ENCODE measurements around the gene TTC27.
"Not testable (repeated sequence)": the region's sequence is repeated elsewhere in the genome, so short reads cannot be mapped to it uniquely, and the experiment has no call there.

TTC27 gene

DNA sequence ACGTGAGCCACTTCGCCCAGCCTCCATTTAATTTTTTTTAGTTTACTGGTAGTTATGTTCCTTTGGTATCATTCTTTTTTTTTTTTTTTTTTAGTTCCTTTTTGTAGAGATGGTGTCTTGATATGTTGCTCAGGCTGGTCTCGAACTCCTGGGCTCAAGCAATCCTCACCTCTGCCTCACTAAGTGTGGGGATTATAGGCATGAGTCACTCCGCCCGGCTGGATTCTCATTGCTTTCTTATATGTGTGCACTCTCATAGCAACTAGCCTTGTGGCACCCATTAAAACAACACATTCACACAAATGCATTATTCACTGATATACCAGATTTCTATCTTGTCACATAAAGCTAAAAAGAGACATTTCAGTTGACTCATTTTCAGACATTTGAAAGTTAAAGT, 4.2 kb downstream of the TTC27 start:
- DNase-seq (ENCODE audit: low read depth in 1 of 2, low spot score in 1 of 2), result no peak
- no peak for TF ChIP-seq JUND (IDR thresholded peaks at IDR 0.05; ENCODE audit: low read depth)

DNA sequence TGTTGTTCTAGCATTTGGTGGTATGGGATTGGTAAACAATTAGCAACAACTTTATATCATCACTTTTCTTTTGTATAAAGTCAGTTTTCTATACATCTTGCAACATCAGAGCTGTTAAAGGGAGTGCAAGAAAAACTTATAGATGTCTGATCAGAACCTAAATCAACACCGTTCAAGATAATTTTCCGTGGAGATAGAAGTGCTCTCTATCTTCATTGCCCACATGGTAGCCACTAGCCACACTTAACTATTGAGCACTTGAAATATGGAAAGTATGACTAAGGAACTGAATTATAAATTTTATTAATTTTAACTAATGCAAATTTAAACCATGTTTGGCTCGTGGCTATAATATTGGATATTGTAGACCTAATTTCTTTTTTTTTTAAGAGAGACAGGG, 5.2 kb downstream of the TTC27 start:
- TF ChIP-seq JUND (IDR thresholded peaks at IDR 0.05; ENCODE audit: low read depth), result no peak
- in situ Hi-C loops (cut with HindIII; ENCODE audit: low pct_unique_long_range_greater_than_20kb, low sequenced_read_pairs), result no loop called here
- DNase-seq (ENCODE audit: low read depth in 1 of 2, low spot score in 1 of 2), result no peak

More for the DNA sequence above, 4.2 kb downstream of the TTC27 start:
- in situ Hi-C loops (cut with HindIII; ENCODE audit: low pct_unique_long_range_greater_than_20kb, low sequenced_read_pairs), result no loop called here

DNA sequence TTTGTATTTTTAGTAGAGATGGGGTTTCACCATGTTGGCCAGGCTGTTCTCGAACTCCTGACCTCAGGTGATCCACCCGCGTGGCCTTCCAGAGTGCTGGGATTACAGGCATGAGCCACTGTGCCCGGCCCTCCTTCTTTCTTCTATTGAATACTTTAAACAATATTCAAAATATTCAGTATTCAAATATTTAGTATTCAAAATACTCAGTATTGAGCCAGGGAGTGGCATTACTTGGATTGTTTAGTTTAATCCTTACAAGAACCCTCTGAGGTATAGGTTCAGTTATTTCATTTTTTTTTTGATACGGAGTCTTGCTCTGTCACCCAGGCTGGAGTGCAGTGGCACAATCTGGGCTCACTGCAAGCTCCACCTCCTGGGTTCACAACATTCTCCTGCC, 10.7 kb downstream of the TTC27 start:
- in situ Hi-C loops (cut with HindIII; ENCODE audit: low pct_unique_long_range_greater_than_20kb, low sequenced_read_pairs); DNase-seq (ENCODE audit: low read depth in 1 of 2, low spot score in 1 of 2): not testable (repeated sequence)

DNA sequence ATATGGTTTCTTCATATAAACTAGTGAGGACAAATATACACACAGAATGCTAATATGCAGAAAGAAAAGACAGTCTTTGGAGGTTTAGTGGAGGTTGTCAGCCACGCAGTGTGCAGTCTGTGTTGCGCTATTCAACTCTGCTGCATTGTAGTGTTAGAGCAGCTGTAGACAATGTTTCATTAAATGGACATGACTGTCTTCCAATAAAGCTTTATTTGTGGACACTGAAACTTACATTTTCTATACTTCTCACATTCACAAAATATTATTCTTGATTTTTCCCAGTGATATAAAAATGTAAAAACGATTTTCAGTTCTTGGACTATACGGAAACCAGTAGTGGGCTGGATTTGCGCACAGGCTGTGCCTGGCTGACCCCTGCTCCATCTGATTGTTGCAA, 13.3 kb downstream of the TTC27 start:
- TF ChIP-seq JUND (IDR thresholded peaks at IDR 0.05; ENCODE audit: low read depth), result no peak
- in situ Hi-C loops (cut with HindIII; ENCODE audit: low pct_unique_long_range_greater_than_20kb, low sequenced_read_pairs), result no loop called here
- DNase-seq (ENCODE audit: low read depth in 1 of 2, low spot score in 1 of 2), result no peak

DNA sequence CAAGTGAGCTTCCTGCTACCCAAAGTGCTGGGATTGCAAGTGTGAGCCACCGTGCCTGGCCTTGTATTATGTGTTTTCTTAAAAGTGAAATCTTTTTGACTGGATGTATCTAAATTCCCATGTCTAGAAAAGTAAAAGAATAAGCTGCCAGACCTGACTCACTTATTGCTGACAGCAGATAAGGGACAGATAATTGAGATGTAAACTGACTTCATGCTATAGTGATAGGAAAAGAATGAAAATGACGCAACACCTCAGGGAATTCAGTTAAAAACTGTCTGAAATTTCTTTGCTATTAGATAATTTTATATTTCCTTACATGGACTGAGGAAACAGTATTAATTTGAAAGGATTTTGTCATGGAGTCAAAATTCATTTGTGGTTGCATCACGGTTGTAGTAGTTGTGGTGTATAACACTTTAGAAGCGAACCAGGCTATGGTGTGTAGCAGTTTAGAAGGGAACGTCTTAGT, 19.4 kb downstream of the TTC27 start:
- no peak for DNase-seq (ENCODE audit: low read depth in 1 of 2, low spot score in 1 of 2)
- in situ Hi-C loops (cut with HindIII; ENCODE audit: low pct_unique_long_range_greater_than_20kb, low sequenced_read_pairs), result no loop called here

DNA sequence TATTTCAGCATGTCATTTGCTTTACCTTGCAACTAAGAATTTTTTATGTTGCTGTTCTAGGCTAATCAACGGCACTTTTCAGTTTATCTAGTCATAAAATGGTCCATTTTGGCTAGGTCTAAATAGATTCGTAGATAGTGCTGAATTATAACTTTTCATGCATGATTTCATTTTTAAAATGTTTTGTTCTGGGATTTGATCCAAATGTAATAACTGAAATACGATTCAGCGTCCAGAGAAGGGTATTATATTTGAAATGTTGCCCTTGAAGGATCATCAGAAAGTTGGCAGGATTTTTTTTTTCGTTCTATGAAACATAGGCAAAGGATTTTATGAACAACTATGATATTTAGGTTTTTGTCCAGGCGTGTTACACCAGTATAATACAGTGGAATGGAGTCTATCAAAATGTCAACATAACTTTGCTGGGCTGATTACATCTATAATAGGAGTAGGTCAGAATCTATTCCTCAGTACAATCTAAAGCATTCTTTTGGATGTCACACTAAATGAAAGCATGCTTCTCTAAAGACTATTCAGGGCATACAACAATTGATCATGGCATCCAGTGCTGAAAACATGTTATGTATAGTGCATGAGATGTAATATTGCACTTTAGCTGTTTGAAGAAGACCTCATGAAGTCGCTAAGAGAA, 24.8 kb downstream of the TTC27 start:
- in situ Hi-C loops (cut with HindIII; ENCODE audit: low pct_unique_long_range_greater_than_20kb, low sequenced_read_pairs), result no loop called here
- TF ChIP-seq JUND (IDR thresholded peaks at IDR 0.05; ENCODE audit: low read depth), result no peak
- no peak for DNase-seq (ENCODE audit: low read depth in 1 of 2, low spot score in 1 of 2)

More for the DNA sequence above, 19.4 kb downstream of the TTC27 start:
- no peak for TF ChIP-seq JUND (IDR thresholded peaks at IDR 0.05; ENCODE audit: low read depth)

DNA sequence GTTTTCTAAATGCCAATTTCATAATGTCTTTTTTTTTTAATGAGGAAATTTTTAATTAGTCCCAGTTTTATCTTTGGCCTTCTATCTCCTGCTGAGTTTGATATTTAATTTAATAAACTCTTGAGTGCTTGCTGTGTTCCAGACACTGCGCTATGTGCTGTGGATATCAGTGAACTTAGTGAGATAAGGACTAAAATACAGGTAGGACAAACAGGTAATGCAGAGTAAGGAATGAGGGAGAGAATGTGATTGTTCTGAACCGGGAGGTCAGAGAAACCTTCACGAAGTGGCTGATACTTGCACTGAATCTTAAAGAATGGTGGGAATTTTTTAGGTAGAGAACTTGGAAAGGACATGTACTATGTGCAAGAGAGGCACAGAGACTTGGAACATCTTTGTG, 28.2 kb downstream of the TTC27 start:
- DNase-seq (ENCODE audit: low read depth in 1 of 2, low spot score in 1 of 2), result no peak
- in situ Hi-C loops (cut with HindIII; ENCODE audit: low pct_unique_long_range_greater_than_20kb, low sequenced_read_pairs), result no loop called here
- TF ChIP-seq JUND (IDR thresholded peaks at IDR 0.05; ENCODE audit: low read depth), result no peak

DNA sequence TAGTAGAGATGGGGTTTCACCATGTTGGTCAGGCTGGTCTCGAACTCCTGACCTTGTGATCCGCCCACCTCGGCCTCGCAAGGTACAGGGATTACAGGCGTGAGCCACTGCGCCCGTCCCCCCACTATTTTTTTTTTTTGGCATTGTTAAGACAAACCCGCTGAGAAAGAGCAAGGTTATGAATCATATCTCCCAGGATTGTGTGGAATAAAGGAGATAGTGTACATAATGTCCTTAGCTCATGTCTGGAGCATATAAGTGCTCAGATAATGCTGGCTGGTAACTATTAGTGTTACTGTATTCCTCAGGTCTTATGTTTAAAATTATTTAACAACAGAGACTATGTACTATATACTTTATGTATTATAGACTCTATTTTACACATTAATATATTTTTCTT, 36.0 kb downstream of the TTC27 start:
- in situ Hi-C loops (cut with HindIII; ENCODE audit: low pct_unique_long_range_greater_than_20kb, low sequenced_read_pairs), result no loop called here
- no peak for TF ChIP-seq JUND (IDR thresholded peaks at IDR 0.05; ENCODE audit: low read depth)
- DNase-seq (ENCODE audit: low read depth in 1 of 2, low spot score in 1 of 2), result no peak

DNA sequence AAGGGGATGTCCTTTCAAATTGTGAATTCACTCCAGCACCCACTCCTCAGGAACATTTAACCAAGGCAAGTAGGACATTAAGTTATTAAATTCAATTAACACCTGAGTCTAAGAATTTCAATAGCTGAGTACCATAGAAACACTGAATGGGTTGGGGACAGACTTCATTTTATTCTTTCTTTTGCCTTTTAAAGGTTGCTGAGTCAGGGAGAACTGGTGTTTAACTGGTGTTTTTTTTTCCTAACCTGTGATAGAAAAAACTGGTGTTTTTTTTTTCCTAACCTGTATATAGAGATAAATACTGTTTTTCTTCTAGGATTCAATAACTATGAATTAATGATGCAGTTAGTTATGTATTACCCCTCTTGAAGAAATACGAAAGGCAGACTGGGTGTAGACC, 38.9 kb downstream of the TTC27 start:
- in situ Hi-C loops (cut with HindIII; ENCODE audit: low pct_unique_long_range_greater_than_20kb, low sequenced_read_pairs), result no loop called here
- DNase-seq (ENCODE audit: low read depth in 1 of 2, low spot score in 1 of 2), result no peak
- no peak for TF ChIP-seq JUND (IDR thresholded peaks at IDR 0.05; ENCODE audit: low read depth)

DNA sequence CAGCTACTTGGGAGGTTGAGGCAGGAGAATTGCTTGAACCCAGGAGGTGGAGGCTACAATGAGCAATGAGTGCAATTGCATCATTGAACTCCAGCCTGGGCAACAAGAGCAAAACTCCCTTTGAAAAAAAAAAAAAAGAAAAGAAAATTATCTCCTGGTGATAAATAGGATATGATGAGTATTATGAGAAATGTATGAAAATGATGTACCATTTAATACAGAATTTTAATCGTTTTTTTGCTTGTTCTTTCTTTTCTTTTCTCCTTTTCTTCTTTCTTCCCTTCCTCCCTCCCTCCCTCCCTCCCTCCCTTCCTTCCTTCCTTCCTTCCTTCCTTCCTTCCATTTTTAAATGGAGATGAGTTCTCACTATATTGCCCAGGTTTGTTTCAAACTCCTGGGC, 40.4 kb downstream of the TTC27 start:
- in situ Hi-C loops (cut with HindIII; ENCODE audit: low pct_unique_long_range_greater_than_20kb, low sequenced_read_pairs), result no loop called here
- no peak for TF ChIP-seq JUND (IDR thresholded peaks at IDR 0.05; ENCODE audit: low read depth)
- no peak for DNase-seq (ENCODE audit: low read depth in 1 of 2, low spot score in 1 of 2)

DNA sequence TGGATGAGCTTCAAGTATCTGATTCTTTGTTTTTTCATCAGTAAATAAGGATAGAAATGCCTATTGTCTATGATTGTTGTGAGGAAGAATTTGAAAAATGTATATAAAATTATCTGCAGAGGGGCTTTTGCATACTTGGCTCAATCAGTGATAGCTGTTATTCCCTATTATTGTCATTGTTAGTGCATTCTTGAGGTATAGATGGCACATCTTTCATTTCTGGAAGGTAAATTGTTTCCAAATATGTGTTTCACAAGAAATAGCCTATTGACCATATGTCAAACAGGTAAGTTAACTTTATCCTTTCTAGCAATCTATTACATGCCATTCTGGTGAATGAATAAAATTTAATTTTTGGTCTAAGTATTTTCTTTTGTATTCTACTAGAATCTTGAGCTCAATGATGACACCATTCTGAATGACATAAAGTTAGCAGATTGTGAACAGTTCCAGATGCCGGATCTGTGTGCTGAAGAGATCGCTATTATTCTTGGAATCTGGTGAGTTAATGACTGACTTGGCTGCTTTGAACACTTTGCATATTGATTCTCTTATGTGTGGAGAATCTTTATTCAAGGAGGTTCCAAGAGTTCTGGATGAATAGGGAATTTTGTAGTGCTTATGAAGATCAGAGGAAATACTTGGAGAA, 44.2 kb downstream of the TTC27 start:
- no peak for TF ChIP-seq JUND (IDR thresholded peaks at IDR 0.05; ENCODE audit: low read depth)
- in situ Hi-C loops (cut with HindIII; ENCODE audit: low pct_unique_long_range_greater_than_20kb, low sequenced_read_pairs), result no loop called here
- DNase-seq (ENCODE audit: low read depth in 1 of 2, low spot score in 1 of 2), result no peak

DNA sequence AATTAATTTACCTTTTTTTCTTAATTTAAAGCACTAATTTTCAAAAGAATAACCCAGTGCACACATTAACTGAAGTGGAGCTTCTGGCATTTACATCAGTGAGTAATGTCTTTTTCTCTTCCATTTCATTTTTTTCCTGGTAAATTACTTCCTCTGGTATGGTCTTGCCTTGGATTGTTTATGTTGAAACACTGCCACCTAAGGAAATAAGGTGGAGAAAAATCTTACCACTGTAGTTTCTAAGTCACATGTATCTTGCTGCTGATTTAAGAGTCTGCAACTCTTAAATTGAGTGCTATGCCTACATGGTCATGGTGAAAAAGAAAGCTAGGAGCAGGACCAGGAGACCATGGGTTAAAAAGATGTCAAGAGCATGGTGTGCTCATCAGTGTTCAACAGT, 51.0 kb downstream of the TTC27 start:
- DNase-seq (ENCODE audit: low read depth in 1 of 2, low spot score in 1 of 2), result no peak
- no peak for TF ChIP-seq JUND (IDR thresholded peaks at IDR 0.05; ENCODE audit: low read depth)
- in situ Hi-C loops (cut with HindIII; ENCODE audit: low pct_unique_long_range_greater_than_20kb, low sequenced_read_pairs), result no loop called here

DNA sequence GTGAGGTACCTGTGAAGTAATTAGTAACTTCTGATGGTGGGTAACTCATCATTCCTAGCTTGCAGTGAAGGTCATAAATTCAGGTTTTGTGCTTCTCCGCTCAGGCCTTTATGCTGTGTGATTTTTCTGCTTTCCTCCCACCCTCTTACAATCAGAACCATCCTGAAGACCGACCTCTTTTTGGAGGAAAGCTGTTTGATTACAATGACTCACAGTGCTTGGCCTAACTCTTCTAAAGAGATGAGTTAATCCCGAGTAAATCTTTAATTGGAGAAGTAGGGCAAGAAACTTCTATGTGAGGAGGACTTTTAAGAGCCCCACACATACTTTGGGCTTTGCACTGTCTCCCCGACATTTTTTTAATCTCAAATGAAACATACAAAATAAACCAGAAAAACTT, 53.1 kb downstream of the TTC27 start:
- no peak for TF ChIP-seq JUND (IDR thresholded peaks at IDR 0.05; ENCODE audit: low read depth)
- DNase-seq (ENCODE audit: low read depth in 1 of 2, low spot score in 1 of 2), result no peak
- in situ Hi-C loops (cut with HindIII; ENCODE audit: low pct_unique_long_range_greater_than_20kb, low sequenced_read_pairs), result no loop called here
